GM10266 (cell line): ENCODE measurements around the gene BRIX1.

ENCODE experiments used
- DNase-seq: peaks from one replicate; pipeline ENCODE4 v3.0.0; 2012; ENCODE audit errors: extremely low spot score
- TF ChIP-seq, protein P1 (sequence below): IDR thresholded peaks from 2 replicates; pipeline ENCODE4 v1.5.1; 2012; ENCODE audit warnings: mild to moderate bottlenecking, low read depth; ENCODE audit not compliant: control insufficient read depth, insufficient read depth; ENCODE audit errors: missing control alignments

Gene BRIX1

GRCh38 chr5:34881246-34881645 is 34.3 kb upstream of the BRIX1 start:
- TF ChIP-seq, protein P1, sequence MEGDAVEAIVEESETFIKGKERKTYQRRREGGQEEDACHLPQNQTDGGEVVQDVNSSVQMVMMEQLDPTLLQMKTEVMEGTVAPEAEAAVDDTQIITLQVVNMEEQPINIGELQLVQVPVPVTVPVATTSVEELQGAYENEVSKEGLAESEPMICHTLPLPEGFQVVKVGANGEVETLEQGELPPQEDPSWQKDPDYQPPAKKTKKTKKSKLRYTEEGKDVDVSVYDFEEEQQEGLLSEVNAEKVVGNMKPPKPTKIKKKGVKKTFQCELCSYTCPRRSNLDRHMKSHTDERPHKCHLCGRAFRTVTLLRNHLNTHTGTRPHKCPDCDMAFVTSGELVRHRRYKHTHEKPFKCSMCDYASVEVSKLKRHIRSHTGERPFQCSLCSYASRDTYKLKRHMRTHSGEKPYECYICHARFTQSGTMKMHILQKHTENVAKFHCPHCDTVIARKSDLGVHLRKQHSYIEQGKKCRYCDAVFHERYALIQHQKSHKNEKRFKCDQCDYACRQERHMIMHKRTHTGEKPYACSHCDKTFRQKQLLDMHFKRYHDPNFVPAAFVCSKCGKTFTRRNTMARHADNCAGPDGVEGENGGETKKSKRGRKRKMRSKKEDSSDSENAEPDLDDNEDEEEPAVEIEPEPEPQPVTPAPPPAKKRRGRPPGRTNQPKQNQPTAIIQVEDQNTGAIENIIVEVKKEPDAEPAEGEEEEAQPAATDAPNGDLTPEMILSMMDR, result no peak
- no peak for DNase-seq

- no peak for DNase-seq
- TF ChIP-seq, protein P1, result no peak
Observed at GRCh38 chr5:34886392-34887119, 29.0 kb upstream of the BRIX1 start.

GRCh38 chr5:34889394-34889793 is 26.1 kb upstream of the BRIX1 start:
- no peak for DNase-seq
- TF ChIP-seq, protein P1, result no peak

- TF ChIP-seq, protein P1, result no peak
- DNase-seq, result no peak
Observed at GRCh38 chr5:34891981-34892380, 23.5 kb upstream of the BRIX1 start.

GRCh38 chr5:34892414-34892813 is 23.1 kb upstream of the BRIX1 start:
- no peak for DNase-seq
- TF ChIP-seq, protein P1, result no peak

DNA sequence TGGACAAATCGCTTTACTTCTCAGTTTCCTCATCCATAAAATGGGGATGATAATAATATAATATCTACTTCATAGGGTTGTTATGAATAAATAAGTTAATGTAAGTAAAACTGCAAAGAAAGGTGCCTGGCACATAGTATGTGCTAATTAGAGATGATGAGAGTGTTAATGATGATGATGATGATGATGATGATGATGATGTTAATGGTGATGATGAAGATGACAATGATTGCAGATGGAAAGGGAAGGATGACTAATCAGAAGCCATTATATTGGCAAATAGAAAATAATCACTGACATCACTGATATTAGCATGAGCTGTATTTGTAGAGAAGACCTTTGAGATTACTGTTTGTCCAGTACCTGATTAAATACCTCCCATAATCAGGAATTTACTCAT is 20.8 kb upstream of the BRIX1 start:
- no peak for DNase-seq
- TF ChIP-seq, protein P1, result no peak

- no peak for DNase-seq
- TF ChIP-seq, protein P1, result no peak
Observed at GRCh38 chr5:34895641-34896419, 19.7 kb upstream of the BRIX1 start.
